ENCODE results near the gene SPINK9. TPM values are rescaled to one million over a fixed set of nuclear protein-coding genes. Genes with fewer than 3 reads are reported as not detected.

Gene SPINK9
- total RNA-seq, 1 experiment from 2014 or later = not detected

DNA sequence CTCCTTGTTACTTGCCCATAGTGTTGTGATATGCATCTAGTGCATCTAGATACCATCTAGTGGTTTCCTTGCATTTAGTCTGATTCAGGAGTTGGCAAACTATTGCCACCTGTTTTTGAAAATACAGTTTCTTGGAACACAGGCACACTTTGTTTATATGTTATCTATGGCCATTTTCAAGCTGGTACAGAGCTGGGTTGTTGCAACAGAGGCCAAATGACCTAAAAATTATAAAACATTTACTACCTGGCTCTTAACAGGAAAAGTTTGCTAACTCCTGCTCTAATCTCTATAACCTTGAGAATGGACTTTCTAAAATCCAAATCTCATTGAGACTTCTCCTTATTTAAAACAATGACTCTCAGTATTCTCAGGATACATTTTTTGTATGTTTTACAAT is 29.0 kb downstream of the SPINK9 start (continued):
- TF ChIP-seq YY1 (IDR thresholded peaks at IDR 0.05; ENCODE audit: extremely low read depth, insufficient replicate concordance, low read depth, low read length) = no peak
- TF ChIP-seq RAD21 (IDR thresholded peaks at IDR 0.05; ENCODE audit: low read depth) = no peak
- no peak for TF ChIP-seq POLR2AphosphoS5 (IDR thresholded peaks at IDR 0.05; ENCODE audit: low read depth, low read length)
- no peak for TF ChIP-seq ZFX (IDR thresholded peaks at IDR 0.05)
- TF ChIP-seq JUND (IDR thresholded peaks at IDR 0.05) = no peak
- no peak for TF ChIP-seq EZH2phosphoT487 (IDR thresholded peaks at IDR 0.05; ENCODE audit: borderline replicate concordance)
- no peak for TF ChIP-seq SIN3A (IDR thresholded peaks at IDR 0.05; ENCODE audit: low read depth)

DNA sequence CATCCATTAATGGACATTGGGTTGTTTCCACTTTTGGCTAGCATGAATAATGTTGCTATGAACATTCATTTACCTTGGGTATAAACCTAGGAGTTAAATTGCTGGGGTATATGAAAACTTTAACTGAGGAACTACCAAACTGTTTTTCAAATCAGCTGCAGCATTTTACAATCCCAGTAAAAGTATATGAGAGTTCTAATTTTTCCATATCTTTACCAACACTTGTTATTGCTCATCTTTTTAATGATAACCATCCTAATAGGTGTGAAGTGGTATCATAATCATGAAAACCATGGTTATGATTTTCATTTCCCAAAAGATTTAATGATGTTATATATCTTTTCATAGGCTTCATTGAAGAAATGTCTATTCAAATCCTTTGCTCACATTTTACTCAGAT is 32.9 kb downstream of the SPINK9 start:
- ChIA-PET RAD21 (ENCODE audit: low non-redundant PET in 1 of 2, low total read pairs in 2 of 2, uncharacterized antibody in 2 of 2, unreplicated experiment in 2 of 2) (no interaction called here), CTCF (no interaction called here), POLR2A (no interaction called here)
- intact Hi-C loops (cut with micrococcal nuclease) = no loop called here
- Histone ChIP-seq H3K4me1 (ENCODE audit: control insufficient read depth in 1 of 2, insufficient read depth in 2 of 2, low read length in 2 of 2) (no peaks in the 10 kb centered on the region), H3K4me3 (replicated peaks in 1 of 2; ENCODE audit: low read depth in 1 of 2, low read length in 2 of 2) (no peak overlapping the region), H3K9me2 (ENCODE audit: insufficient read depth) (no peaks in the 10 kb centered on the region), H2AFZ (ENCODE audit: low read depth, low read length, poor library complexity, severe bottlenecking) (no peak overlapping the region), H3K36me3 (ENCODE audit: control insufficient read depth in 1 of 2, insufficient read depth in 2 of 2, low read length in 2 of 2) (no peaks in the 10 kb centered on the region), H3K79me2 (ENCODE audit: insufficient read depth, low read length) (no peaks in the 10 kb centered on the region), H3K9me3 (ENCODE audit: control insufficient read depth in 1 of 2, insufficient read depth in 1 of 2, low read depth in 1 of 2, low read length in 2 of 2) (no peaks in the 10 kb centered on the region; a peak in 1 of 4 replicates), H3K4me2 (ENCODE audit: low read length) (no peak overlapping the region), H4K20me1 (ENCODE audit: insufficient read depth) (no peaks in the 10 kb centered on the region), H3K27me3 (ENCODE audit: insufficient read depth, low read length) (no peaks in the 10 kb centered on the region), H3K9ac (ENCODE audit: low read length) (no peak overlapping the region), H3K27ac (ENCODE audit: low read depth, low read length) (no peak overlapping the region)
- DNase-seq (ENCODE audit: low read depth, low spot score) (no peak), ATAC-seq (no peak)
- TF ChIP-seq, protein P1, sequence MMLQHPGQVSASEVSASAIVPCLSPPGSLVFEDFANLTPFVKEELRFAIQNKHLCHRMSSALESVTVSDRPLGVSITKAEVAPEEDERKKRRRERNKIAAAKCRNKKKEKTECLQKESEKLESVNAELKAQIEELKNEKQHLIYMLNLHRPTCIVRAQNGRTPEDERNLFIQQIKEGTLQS (IDR thresholded peaks at IDR 0.05) = no peak
- TF ChIP-seq ZFX (IDR thresholded peaks at IDR 0.05) = no peak
- TF ChIP-seq, protein P2, sequence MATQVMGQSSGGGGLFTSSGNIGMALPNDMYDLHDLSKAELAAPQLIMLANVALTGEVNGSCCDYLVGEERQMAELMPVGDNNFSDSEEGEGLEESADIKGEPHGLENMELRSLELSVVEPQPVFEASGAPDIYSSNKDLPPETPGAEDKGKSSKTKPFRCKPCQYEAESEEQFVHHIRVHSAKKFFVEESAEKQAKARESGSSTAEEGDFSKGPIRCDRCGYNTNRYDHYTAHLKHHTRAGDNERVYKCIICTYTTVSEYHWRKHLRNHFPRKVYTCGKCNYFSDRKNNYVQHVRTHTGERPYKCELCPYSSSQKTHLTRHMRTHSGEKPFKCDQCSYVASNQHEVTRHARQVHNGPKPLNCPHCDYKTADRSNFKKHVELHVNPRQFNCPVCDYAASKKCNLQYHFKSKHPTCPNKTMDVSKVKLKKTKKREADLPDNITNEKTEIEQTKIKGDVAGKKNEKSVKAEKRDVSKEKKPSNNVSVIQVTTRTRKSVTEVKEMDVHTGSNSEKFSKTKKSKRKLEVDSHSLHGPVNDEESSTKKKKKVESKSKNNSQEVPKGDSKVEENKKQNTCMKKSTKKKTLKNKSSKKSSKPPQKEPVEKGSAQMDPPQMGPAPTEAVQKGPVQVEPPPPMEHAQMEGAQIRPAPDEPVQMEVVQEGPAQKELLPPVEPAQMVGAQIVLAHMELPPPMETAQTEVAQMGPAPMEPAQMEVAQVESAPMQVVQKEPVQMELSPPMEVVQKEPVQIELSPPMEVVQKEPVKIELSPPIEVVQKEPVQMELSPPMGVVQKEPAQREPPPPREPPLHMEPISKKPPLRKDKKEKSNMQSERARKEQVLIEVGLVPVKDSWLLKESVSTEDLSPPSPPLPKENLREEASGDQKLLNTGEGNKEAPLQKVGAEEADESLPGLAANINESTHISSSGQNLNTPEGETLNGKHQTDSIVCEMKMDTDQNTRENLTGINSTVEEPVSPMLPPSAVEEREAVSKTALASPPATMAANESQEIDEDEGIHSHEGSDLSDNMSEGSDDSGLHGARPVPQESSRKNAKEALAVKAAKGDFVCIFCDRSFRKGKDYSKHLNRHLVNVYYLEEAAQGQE (IDR thresholded peaks at IDR 0.05; ENCODE audit: low read depth) = no peak
- no peak for TF ChIP-seq FOSL1 (IDR thresholded peaks at IDR 0.05; ENCODE audit: low read depth)
- no peak for TF ChIP-seq RAD21 (IDR thresholded peaks at IDR 0.05; ENCODE audit: low read depth)
- no peak for TF ChIP-seq SIN3A (IDR thresholded peaks at IDR 0.05; ENCODE audit: low read depth)
- no peak for TF ChIP-seq POLR2AphosphoS5 (IDR thresholded peaks at IDR 0.05; ENCODE audit: low read depth, low read length)
- no peak for TF ChIP-seq EGR1 (IDR thresholded peaks at IDR 0.05; ENCODE audit: low read depth)
- TF ChIP-seq, protein P3, sequence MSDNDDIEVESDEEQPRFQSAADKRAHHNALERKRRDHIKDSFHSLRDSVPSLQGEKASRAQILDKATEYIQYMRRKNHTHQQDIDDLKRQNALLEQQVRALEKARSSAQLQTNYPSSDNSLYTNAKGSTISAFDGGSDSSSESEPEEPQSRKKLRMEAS (IDR thresholded peaks at IDR 0.05) = no peak
- TF ChIP-seq EZH2phosphoT487 (IDR thresholded peaks at IDR 0.05; ENCODE audit: borderline replicate concordance) = no peak
- no TSS peak for BruUV-seq (replicated peaks)
